ENCODE data around the gene SLC26A2. TPM values are rescaled to one million over a fixed set of nuclear protein-coding genes. Genes with fewer than 3 reads are reported as not detected.

The SLC26A2 gene
- 10 to 100 TPM in 1 of 9 donors, 1 to 10 TPM in 8; 3.5 to 14.7 (median 6.8) TPM for total RNA-seq
- 10 to 100 TPM in 1 of 2 donors, 1 to 10 TPM in 1; 1.5 to 22.1 TPM for polyA plus RNA-seq
- long read RNA-seq, donor 1, full-length matches to known transcripts: 5 of 5 reads
- long read RNA-seq, donor 1, partial matches to known transcripts: 0 of 5 reads
- long read RNA-seq, donor 1, other reads (novel, unspliced or antisense): 0 of 5 reads
- long read RNA-seq, donor 2, full-length matches to known transcripts: 25 of 35 reads
- long read RNA-seq, donor 2, partial matches to known transcripts: 0 of 35 reads
- long read RNA-seq, donor 2, other reads (novel, unspliced or antisense): 10 of 35 reads
- long read RNA-seq, donor 3, full-length matches to known transcripts: 10 of 12 reads
- long read RNA-seq, donor 3, partial matches to known transcripts: 0 of 12 reads
- long read RNA-seq, donor 3, other reads (novel, unspliced or antisense): 2 of 12 reads

GRCh38 chr5:149960272-149961185 lies at the start of gene SLC26A2:
TSS of gene SLC26A2 (plus strand) at chr5:149960758. CDS start at chr5:149977653, 16,895 bp downstream.
- Histone ChIP-seq H3K36me3 (no peaks in the 10 kb centered on the region), H3K27me3 (no peaks in the 10 kb centered on the region), H3K4me1 (peaks cover 0 to 22% (median 14%) of the 10 kb centered on the region in 12 donors), H3K27ac (peak within 1 kb of the TSS; percentile 49 to 93 (median 87)), H3K9me3 (no peaks in the 10 kb centered on the region), H3K4me3 (peak within 1 kb of the TSS; percentile 51 to 96 (median 72))
- 0 to 1% (median 1%) methylated on average over 37 to 84 of the region's 84 CpGs for WGBS, 4 donors
- TF ChIP-seq CTCF (IDR thresholded peaks at IDR 0.05): no peak
- peak in 1 of 2 donors; percentile 96 for TF ChIP-seq POLR2A (IDR thresholded peaks at IDR 0.05)
- peak; percentile 99 to 100 (median 100) for ATAC-seq
- peak; percentile 98 for DNase-seq
- intact Hi-C loops (cut with DNase I): loop anchor here in 9 of 10 donors (2.0 to 10.0 kb wide), 7 partner anchors 103 to 326 kb away; no protein-coding TSS in a partner anchor

GRCh38 chr5:149911031-149911430 lies 49.5 kb upstream of the SLC26A2 start:
- ATAC-seq: no peak
- WGBS, 4 donors: 79 to 98% (median 84%) methylated on average over 1 of the region's 1 CpG
- Histone ChIP-seq H3K27ac (no peak overlapping the region), H3K27me3 (no peaks in the 10 kb centered on the region), H3K4me3 (no peak overlapping the region), H3K36me3 (no peaks in the 10 kb centered on the region), H3K9me3 (no peaks in the 10 kb centered on the region), H3K4me1 (peaks cover 0 to 3% (median 0%) of the 10 kb centered on the region in 12 donors)
- intact Hi-C loops (cut with DNase I): no loop called here
- no peak for DNase-seq
- TF ChIP-seq CTCF (IDR thresholded peaks at IDR 0.05) (no peak), POLR2A (IDR thresholded peaks at IDR 0.05) (no peak)

GRCh38 chr5:149912226-149912871 lies 48.2 kb upstream of the SLC26A2 start:
- Histone ChIP-seq H3K27ac (no peak overlapping the region), H3K4me1 (peaks cover 0 to 3% (median 0%) of the 10 kb centered on the region in 12 donors), H3K9me3 (no peaks in the 10 kb centered on the region), H3K27me3 (no peaks in the 10 kb centered on the region), H3K36me3 (no peaks in the 10 kb centered on the region), H3K4me3 (no peak overlapping the region)
- 84 to 92% (median 91%) methylated on average over 3 of the region's 3 CpGs for WGBS, 4 donors
- DNase-seq (no peak), ATAC-seq (no peak)
- intact Hi-C loops (cut with DNase I): no loop called here
- TF ChIP-seq POLR2A (IDR thresholded peaks at IDR 0.05) (no peak), CTCF (IDR thresholded peaks at IDR 0.05) (no peak)

Data from heart left ventricle (tissue), 16 donors.